Stimulated activated naive B cell treated with anti-CD40 and anti-IgM and Interleukin-4, amounts not matched to agents 10 μg/mL and 1 μg/mL and 100 μg/mL, for 72 hours (primary cell): Measurements from ENCODE around the gene SGO2.

Experiments used
- ATAC-seq, 2 donors: fragments of 150-1000 bp; cut with Tn5 transposase; replicated peaks; 2 replicates each; pipeline ENCODE4 v1.10.0; 2021; ENCODE audit warnings: moderate library complexity in 1 of 2
- DNase-seq: peaks from one replicate; pipeline ENCODE4 v3.0.0; 2021
- H3K27ac Mint-ChIP-seq: one replicate; pipeline ENCODE4 v1.8.0; 2022; ENCODE audit warnings: mild to moderate bottlenecking, mixed read lengths
- H3K27me3 Mint-ChIP-seq, 2 donors: one replicate each; pipeline ENCODE4 v1.8.0; 2022; ENCODE audit warnings: mixed read lengths in 2 of 2
- H3K36me3 Mint-ChIP-seq, 2 donors: one replicate each; pipeline ENCODE4 v1.8.0; 2022; ENCODE audit warnings: mixed read lengths in 2 of 2, mild to moderate bottlenecking in 1 of 2
- H3K4me1 Mint-ChIP-seq, 2 donors: one replicate each; pipeline ENCODE4 v1.8.0; 2022; ENCODE audit warnings: mixed read lengths in 2 of 2, mild to moderate bottlenecking in 1 of 2
- H3K4me3 Mint-ChIP-seq, 2 donors: one replicate each; pipeline ENCODE4 v1.8.0; 2022; ENCODE audit warnings: mild to moderate bottlenecking in 2 of 2, mixed read lengths in 2 of 2, moderate library complexity in 1 of 2
- H3K9me3 Mint-ChIP-seq, 2 donors: one replicate each; pipeline ENCODE4 v1.8.0; 2022; ENCODE audit warnings: mixed read lengths in 2 of 2, mild to moderate bottlenecking in 1 of 2

SGO2 gene

GRCh38 chr2:200525882-200526651 lies at the start of gene SGO2:
Gene SGO2 (plus strand): TSS chr2:200526207. CDS start chr2:200532976, 6,769 bp downstream.
- H3K4me1 Mint-ChIP-seq: peaks cover 5 to 9% of the 10 kb centered on the region in 2 donors
- no peaks in the 10 kb centered on the region for H3K36me3 Mint-ChIP-seq
- peak within 1 kb of the TSS; percentile 85 to 89 for H3K4me3 Mint-ChIP-seq
- H3K27me3 Mint-ChIP-seq: no peaks in the 10 kb centered on the region
- DNase-seq (peak; percentile 95), ATAC-seq (peak; percentile 100)
- H3K9me3 Mint-ChIP-seq: no peaks in the 10 kb centered on the region
- H3K27ac Mint-ChIP-seq: peak within 1 kb of the TSS; percentile 91

GRCh38 chr2:200476836-200477235 lies 49.2 kb upstream of the SGO2 start:
- DNase-seq (no peak), ATAC-seq (no peak)
- Mint-ChIP-seq H3K4me1 (peaks cover 14 to 15% of the 10 kb centered on the region in 2 donors), H3K36me3 (no peaks in the 10 kb centered on the region), H3K27ac (no peak overlapping the region), H3K27me3 (no peaks in the 10 kb centered on the region), H3K9me3 (no peaks in the 10 kb centered on the region), H3K4me3 (no peak overlapping the region)

GRCh38 chr2:200477667-200478131 lies 48.3 kb upstream of the SGO2 start:
- no peaks in the 10 kb centered on the region for H3K36me3 Mint-ChIP-seq
- DNase-seq (no peak), ATAC-seq (no peak)
- H3K27me3 Mint-ChIP-seq: no peaks in the 10 kb centered on the region
- H3K27ac Mint-ChIP-seq: no peak overlapping the region
- no peak overlapping the region for H3K4me3 Mint-ChIP-seq
- peaks cover 6 to 7% of the 10 kb centered on the region in 2 donors for H3K4me1 Mint-ChIP-seq
- H3K9me3 Mint-ChIP-seq: no peaks in the 10 kb centered on the region

GRCh38 chr2:200479692-200480265 lies 46.2 kb upstream of the SGO2 start:
- ATAC-seq (no peak), DNase-seq (no peak)
- H3K9me3 Mint-ChIP-seq: no peaks in the 10 kb centered on the region
- H3K36me3 Mint-ChIP-seq: no peaks in the 10 kb centered on the region
- H3K27me3 Mint-ChIP-seq: peaks cover 0 to 9% of the 10 kb centered on the region in 2 donors
- no peak overlapping the region for H3K4me3 Mint-ChIP-seq
- H3K27ac Mint-ChIP-seq: no peak overlapping the region
- peaks cover 0 to 2% of the 10 kb centered on the region in 2 donors for H3K4me1 Mint-ChIP-seq

- Mint-ChIP-seq H3K4me1 (peaks cover 0 to 2% of the 10 kb centered on the region in 2 donors), H3K9me3 (no peaks in the 10 kb centered on the region), H3K27ac (no peak overlapping the region), H3K4me3 (no peak overlapping the region), H3K27me3 (peaks cover 0 to 9% of the 10 kb centered on the region in 2 donors), H3K36me3 (no peaks in the 10 kb centered on the region)
- no peak for DNase-seq
- ATAC-seq: no peak
Observed at GRCh38 chr2:200482194-200482593, 43.8 kb upstream of the SGO2 start.

GRCh38 chr2:200483729-200484198 lies 42.2 kb upstream of the SGO2 start:
- H3K27me3 Mint-ChIP-seq: peaks cover 0 to 9% of the 10 kb centered on the region in 2 donors
- no peak overlapping the region for H3K27ac Mint-ChIP-seq
- peaks cover 0 to 2% of the 10 kb centered on the region in 2 donors for H3K4me1 Mint-ChIP-seq
- H3K36me3 Mint-ChIP-seq: peaks cover 3 to 4% of the 10 kb centered on the region in 2 donors
- no peak overlapping the region for H3K4me3 Mint-ChIP-seq
- ATAC-seq (peak; percentile 60 to 63), DNase-seq (no peak)
- no peaks in the 10 kb centered on the region for H3K9me3 Mint-ChIP-seq

- Mint-ChIP-seq H3K36me3 (peaks cover 8 to 9% of the 10 kb centered on the region in 2 donors), H3K9me3 (no peaks in the 10 kb centered on the region), H3K4me1 (peaks cover 0 to 2% of the 10 kb centered on the region in 2 donors), H3K27ac (no peak overlapping the region), H3K4me3 (no peak overlapping the region), H3K27me3 (peaks cover 0 to 9% of the 10 kb centered on the region in 2 donors)
- ATAC-seq (no peak), DNase-seq (no peak)
Observed at GRCh38 chr2:200484934-200485333, 41.1 kb upstream of the SGO2 start.

- peaks cover 0 to 9% of the 10 kb centered on the region in 2 donors for H3K27me3 Mint-ChIP-seq
- H3K4me3 Mint-ChIP-seq: no peak overlapping the region
- H3K27ac Mint-ChIP-seq: no peak overlapping the region
- H3K36me3 Mint-ChIP-seq: peaks cover 16 to 24% of the 10 kb centered on the region in 2 donors
- H3K4me1 Mint-ChIP-seq: no peaks in the 10 kb centered on the region
- no peak for DNase-seq
- H3K9me3 Mint-ChIP-seq: no peaks in the 10 kb centered on the region
- ATAC-seq: no peak
Observed at GRCh38 chr2:200486529-200486928, 39.5 kb upstream of the SGO2 start.

GRCh38 chr2:200488169-200488568 lies 37.8 kb upstream of the SGO2 start:
- Mint-ChIP-seq H3K27me3 (peaks cover 0 to 6% of the 10 kb centered on the region in 2 donors), H3K9me3 (no peaks in the 10 kb centered on the region), H3K4me3 (no peak overlapping the region), H3K4me1 (no peaks in the 10 kb centered on the region), H3K27ac (no peak overlapping the region), H3K36me3 (peaks cover 22 to 37% of the 10 kb centered on the region in 2 donors)
- ATAC-seq (no peak), DNase-seq (no peak)

- no peaks in the 10 kb centered on the region for H3K4me1 Mint-ChIP-seq
Observed at GRCh38 chr2:200490001-200490400, 36.0 kb upstream of the SGO2 start.

GRCh38 chr2:200492656-200493055 lies 33.4 kb upstream of the SGO2 start:
- no peaks in the 10 kb centered on the region for H3K9me3 Mint-ChIP-seq
- ATAC-seq (no peak), DNase-seq (no peak)
- H3K4me1 Mint-ChIP-seq: no peaks in the 10 kb centered on the region
- peaks cover 32 to 58% of the 10 kb centered on the region in 2 donors for H3K36me3 Mint-ChIP-seq
- no peak overlapping the region for H3K4me3 Mint-ChIP-seq
- no peaks in the 10 kb centered on the region for H3K27me3 Mint-ChIP-seq
- H3K27ac Mint-ChIP-seq: no peak overlapping the region

More at GRCh38 chr2:200490001-200490400, 36.0 kb upstream of the SGO2 start:
- Mint-ChIP-seq H3K36me3 (peaks cover 24 to 52% of the 10 kb centered on the region in 2 donors), H3K9me3 (no peaks in the 10 kb centered on the region), H3K4me3 (no peak overlapping the region), H3K27ac (no peak overlapping the region), H3K27me3 (no peaks in the 10 kb centered on the region)
- ATAC-seq: no peak
- no peak for DNase-seq

- Mint-ChIP-seq H3K4me1 (no peaks in the 10 kb centered on the region), H3K27ac (no peak overlapping the region)
Observed at GRCh38 chr2:200494048-200494447, 32.0 kb upstream of the SGO2 start.

GRCh38 chr2:200496696-200497095 lies 29.3 kb upstream of the SGO2 start:
- Mint-ChIP-seq H3K4me3 (no peak overlapping the region), H3K4me1 (no peaks in the 10 kb centered on the region), H3K27me3 (no peaks in the 10 kb centered on the region), H3K36me3 (peaks cover 21 to 41% of the 10 kb centered on the region in 2 donors), H3K27ac (no peak overlapping the region), H3K9me3 (no peaks in the 10 kb centered on the region)
- ATAC-seq (no peak), DNase-seq (no peak)

More at GRCh38 chr2:200494048-200494447, 32.0 kb upstream of the SGO2 start:
- DNase-seq: no peak
- H3K36me3 Mint-ChIP-seq: peaks cover 33 to 59% of the 10 kb centered on the region in 2 donors
- no peaks in the 10 kb centered on the region for H3K9me3 Mint-ChIP-seq
- H3K4me3 Mint-ChIP-seq: no peak overlapping the region
- H3K27me3 Mint-ChIP-seq: no peaks in the 10 kb centered on the region
- ATAC-seq: no peak

GRCh38 chr2:200498402-200499162 lies 27.4 kb upstream of the SGO2 start:
- Mint-ChIP-seq H3K9me3 (peaks cover 0 to 3% of the 10 kb centered on the region in 2 donors), H3K27me3 (no peaks in the 10 kb centered on the region), H3K27ac (no peak overlapping the region), H3K36me3 (peaks cover 22 to 42% of the 10 kb centered on the region in 2 donors), H3K4me1 (peaks cover 0 to 2% of the 10 kb centered on the region in 2 donors), H3K4me3 (no peak overlapping the region)
- ATAC-seq (no peak), DNase-seq (no peak)
